Type B pancreatic cell (in vitro differentiated cells): ENCODE results near the gene RNASE11. TPM values are rescaled to one million over a fixed set of nuclear protein-coding genes. Genes with fewer than 3 reads are reported as not detected.

Experiments
- DNase-seq: peaks from one replicate; pipeline ENCODE4 v3.0.0; 2021; ENCODE audit warnings: mixed read lengths; ENCODE audit not compliant: unreplicated experiment; ENCODE audit errors: extremely low spot score
- H3K27ac Mint-ChIP-seq: 2 replicates; pipeline ENCODE4 v1.8.0; 2021; ENCODE audit warnings: mild to moderate bottlenecking, mixed read lengths
- H3K27me3 Mint-ChIP-seq: 2 replicates; pipeline ENCODE4 v1.8.0; 2021; ENCODE audit warnings: mixed read lengths
- H3K36me3 Mint-ChIP-seq: 2 replicates; pipeline ENCODE4 v1.8.0; 2021; ENCODE audit warnings: mixed read lengths
- H3K4me1 Mint-ChIP-seq: one replicate; pipeline ENCODE4 v1.8.0; 2021; ENCODE audit warnings: mixed read lengths; ENCODE audit not compliant: unreplicated experiment
- H3K4me3 Mint-ChIP-seq: 2 replicates; pipeline ENCODE4 v1.8.0; 2021; ENCODE audit warnings: mild to moderate bottlenecking, mixed read lengths
- H3K9me3 Mint-ChIP-seq: 2 replicates; pipeline ENCODE4 v1.8.0; 2021; ENCODE audit warnings: mixed read lengths
- long read RNA-seq: library from polyadenylated mRNA; unstranded; transcript quantifications from one replicate; pipeline ENCODE4 v2.0.0, GENCODE V29; 2020
- total RNA-seq: library from RNA; stranded (reverse); gene quantifications from 2 replicates; pipeline ENCODE4 v1.2.1, GENCODE V29; 2021; ENCODE audit warnings: low replicate concordance
- TF ChIP-seq, protein P1 (sequence below): fragments of 200-600 bp; sonication (generic); conservative IDR thresholded peaks from 2 replicates; pipeline ENCODE4 v1.5.0; 2021; ENCODE audit warnings: antibody characterized with exemption, mild to moderate bottlenecking

The RNASE11 gene
- total RNA-seq: not detected in 2 replicates
- long read RNA-seq: 0 reads

DNA sequence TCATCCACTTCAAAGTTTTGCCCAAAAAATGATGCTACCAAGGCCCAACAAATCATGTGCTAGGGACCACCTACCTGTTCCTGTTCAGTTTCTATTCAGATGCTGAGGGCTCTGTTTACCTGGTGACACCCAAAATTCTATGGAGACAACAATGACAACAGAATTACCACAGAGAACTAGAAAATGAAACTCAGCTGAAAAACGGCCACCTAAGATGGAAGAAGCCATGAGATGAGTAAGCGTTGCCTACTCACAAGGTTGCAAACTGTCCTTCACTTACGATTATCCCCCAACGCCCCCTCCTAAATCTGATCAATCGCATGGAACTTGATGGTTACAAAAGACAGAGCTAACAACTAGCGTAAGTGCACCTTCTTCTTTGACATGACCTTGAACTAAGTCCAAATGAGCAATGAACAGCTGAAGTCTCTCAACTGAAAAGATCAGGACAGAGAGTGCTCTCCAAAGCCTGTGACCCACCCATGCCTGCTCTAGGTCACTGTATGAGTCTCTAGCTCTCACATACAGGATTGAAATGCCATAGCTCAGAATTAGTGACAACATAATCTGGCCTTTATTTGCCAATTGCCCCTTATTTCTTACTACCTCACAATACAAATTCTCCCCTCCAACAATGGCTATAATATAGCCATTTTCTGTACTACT, at the start of gene RNASE11:
TSS of gene RNASE11 (minus strand) at position 513 of the 666 bp plus-strand sequence.
- TF ChIP-seq, protein P1, sequence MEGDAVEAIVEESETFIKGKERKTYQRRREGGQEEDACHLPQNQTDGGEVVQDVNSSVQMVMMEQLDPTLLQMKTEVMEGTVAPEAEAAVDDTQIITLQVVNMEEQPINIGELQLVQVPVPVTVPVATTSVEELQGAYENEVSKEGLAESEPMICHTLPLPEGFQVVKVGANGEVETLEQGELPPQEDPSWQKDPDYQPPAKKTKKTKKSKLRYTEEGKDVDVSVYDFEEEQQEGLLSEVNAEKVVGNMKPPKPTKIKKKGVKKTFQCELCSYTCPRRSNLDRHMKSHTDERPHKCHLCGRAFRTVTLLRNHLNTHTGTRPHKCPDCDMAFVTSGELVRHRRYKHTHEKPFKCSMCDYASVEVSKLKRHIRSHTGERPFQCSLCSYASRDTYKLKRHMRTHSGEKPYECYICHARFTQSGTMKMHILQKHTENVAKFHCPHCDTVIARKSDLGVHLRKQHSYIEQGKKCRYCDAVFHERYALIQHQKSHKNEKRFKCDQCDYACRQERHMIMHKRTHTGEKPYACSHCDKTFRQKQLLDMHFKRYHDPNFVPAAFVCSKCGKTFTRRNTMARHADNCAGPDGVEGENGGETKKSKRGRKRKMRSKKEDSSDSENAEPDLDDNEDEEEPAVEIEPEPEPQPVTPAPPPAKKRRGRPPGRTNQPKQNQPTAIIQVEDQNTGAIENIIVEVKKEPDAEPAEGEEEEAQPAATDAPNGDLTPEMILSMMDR: no peak
- Mint-ChIP-seq H3K27me3 (peaks cover 15% of the 10 kb centered on the region), H3K4me1 (no peaks in the 10 kb centered on the region), H3K4me3 (no peak within 1 kb of the TSS), H3K9me3 (no peaks in the 10 kb centered on the region), H3K36me3 (no peaks in the 10 kb centered on the region), H3K27ac (no peak within 1 kb of the TSS)
- DNase-seq: no peak

DNA sequence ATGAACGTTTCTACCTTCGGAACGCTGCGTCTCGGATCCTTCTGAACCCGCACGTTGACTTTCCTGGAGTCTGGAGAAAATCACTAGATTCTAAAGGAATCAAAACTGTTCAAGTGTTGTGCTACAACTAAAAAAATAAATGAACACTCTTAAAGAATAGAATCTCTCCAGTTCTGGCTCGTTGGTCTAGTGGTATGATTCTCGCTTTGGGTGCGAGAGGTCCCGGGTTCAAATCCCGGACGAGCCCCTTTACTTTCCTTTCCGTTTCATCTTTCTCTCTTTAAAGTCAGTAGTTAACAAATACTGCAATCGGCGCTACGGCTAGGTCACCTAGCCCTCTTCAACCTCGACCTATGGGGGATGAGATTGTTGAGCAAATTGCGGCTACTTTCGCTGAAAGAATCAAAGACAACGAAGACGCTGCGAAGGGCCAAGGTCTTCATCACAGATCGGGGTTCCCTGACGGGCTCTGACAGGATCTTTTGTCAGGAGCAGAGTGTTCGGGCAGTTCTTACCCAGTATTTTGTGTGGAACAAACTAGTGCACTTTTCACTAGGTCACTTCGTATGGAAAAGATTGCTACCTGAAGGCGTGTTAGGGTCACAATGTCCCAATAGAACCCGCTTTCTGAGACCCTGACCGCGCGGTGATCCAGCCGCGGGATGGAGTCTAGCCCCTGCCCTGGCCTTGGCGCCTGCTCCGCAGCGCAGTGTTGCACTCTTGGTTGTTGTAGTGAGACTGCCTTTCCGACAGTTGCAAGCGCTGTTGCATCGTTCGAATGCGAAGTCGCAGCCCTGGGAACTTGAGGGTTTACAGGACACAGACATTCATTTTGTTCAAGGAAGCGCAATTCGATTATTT, 45.3 kb upstream of the RNASE11 start:
- Mint-ChIP-seq H3K4me1 (peaks cover 24% of the 10 kb centered on the region), H3K27ac (peak overlapping the region; percentile 97), H3K27me3 (peaks cover 82% of the 10 kb centered on the region), H3K36me3 (peaks cover 11% of the 10 kb centered on the region), H3K4me3 (peak overlapping the region; percentile 92), H3K9me3 (peaks cover 6% of the 10 kb centered on the region)
- DNase-seq: no peak
- TF ChIP-seq, protein P1: no peak

DNA sequence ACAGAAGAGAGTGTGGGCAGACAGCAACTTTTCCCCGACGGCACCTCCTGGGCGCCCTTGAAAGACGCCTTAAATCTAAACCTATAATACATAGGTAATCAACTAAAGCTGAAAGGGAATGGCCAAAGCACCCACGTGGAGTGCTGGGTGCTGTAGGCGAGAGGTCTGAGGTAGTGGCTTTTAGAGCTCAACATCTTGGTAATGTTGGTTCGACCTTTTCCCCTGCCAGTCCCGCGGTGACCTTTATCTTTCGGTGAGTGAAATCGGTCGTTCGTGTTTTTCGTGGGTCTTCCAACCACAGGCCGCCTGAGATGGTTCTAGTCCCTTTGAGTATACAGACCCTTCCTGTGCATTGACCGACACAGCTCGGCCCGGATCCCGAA, 44.6 kb upstream of the RNASE11 start:
- Mint-ChIP-seq H3K36me3 (peaks cover 11% of the 10 kb centered on the region), H3K27ac (peak overlapping the region; percentile 97), H3K4me1 (peaks cover 31% of the 10 kb centered on the region), H3K4me3 (peak overlapping the region; percentile 92), H3K9me3 (peaks cover 6% of the 10 kb centered on the region), H3K27me3 (peaks cover 85% of the 10 kb centered on the region)
- TF ChIP-seq, protein P1: no peak
- no peak for DNase-seq

DNA sequence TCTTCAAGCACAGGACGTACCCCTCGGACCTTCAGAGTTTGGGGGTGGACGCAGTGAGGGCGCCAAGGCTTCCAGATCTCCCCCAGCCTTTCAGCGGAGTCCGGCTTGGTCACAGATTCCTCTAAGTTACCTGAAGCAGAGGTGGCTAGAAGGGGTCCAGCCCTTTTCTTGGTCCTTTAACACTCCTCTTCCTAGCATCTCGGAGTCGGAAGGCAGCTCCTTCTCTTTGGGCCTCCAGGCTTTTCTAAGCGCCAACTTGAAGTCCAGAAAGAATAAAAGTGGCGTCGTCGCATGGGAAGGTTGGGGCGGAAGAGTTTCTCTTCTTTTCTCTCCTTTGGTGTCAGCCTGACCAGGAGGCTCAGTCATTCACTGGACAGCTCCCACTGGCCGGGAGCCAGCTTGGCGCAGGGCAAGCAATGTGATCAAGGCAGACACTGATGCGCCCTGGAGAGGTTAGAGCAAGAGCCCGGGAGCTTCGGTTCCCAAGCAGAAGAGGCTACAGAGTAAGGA, 44.1 kb upstream of the RNASE11 start:
- Mint-ChIP-seq H3K9me3 (peaks cover 6% of the 10 kb centered on the region), H3K4me1 (peaks cover 32% of the 10 kb centered on the region), H3K36me3 (peaks cover 11% of the 10 kb centered on the region), H3K4me3 (peak overlapping the region; percentile 92), H3K27ac (peak overlapping the region; percentile 67), H3K27me3 (peaks cover 90% of the 10 kb centered on the region)
- TF ChIP-seq, protein P1: no peak
- no peak for DNase-seq

DNA sequence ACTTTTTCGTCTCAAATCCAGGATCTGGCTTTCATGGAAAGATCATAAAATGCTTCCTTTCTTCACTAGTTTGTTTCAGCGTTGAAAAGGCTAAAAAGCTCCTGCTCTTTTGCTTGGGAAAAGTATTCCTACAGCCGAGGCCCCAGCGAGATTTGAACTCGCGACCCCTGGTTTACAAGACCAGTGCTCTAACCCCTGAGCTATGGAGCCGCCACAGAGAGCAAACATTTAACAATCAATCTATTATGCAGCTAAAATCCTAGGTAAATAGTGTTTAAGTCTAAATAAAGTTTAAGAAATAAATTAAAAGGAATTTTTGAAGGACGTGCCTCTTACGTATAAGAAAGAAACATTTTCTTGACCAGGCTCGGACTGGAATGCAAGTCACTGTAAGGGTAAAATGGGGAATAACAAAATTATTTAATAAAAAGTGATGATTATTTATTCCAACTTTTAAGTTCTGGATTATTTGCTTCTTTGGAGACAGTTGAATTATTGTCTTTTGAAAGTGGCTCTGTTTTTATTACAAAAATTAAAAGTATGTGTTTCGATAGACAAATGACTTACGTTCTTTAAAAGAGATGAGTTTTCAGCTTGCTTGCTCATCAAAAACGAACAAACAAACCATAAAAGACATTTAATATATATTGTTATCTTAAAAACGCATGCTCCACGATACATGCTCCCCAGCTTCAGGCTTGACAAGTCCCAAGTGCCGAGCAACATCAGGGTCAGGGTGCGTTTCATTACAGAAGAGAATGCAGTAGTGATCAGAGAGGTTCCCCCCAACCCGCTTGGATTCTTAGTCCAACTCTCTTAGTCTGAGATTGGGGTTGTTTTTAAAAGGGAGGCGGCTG, 43.5 kb upstream of the RNASE11 start:
- DNase-seq: no peak
- H3K4me3 Mint-ChIP-seq: peak overlapping the region; percentile 92
- H3K36me3 Mint-ChIP-seq: peaks cover 11% of the 10 kb centered on the region
- peaks cover 90% of the 10 kb centered on the region for H3K27me3 Mint-ChIP-seq
- peak overlapping the region; percentile 90 for H3K27ac Mint-ChIP-seq
- TF ChIP-seq, protein P1: no peak
- peaks cover 6% of the 10 kb centered on the region for H3K9me3 Mint-ChIP-seq
- H3K4me1 Mint-ChIP-seq: peaks cover 32% of the 10 kb centered on the region
